GM18526 (cell line): ENCODE results near the gene SNX13.

ENCODE experiments used
- POLR2A ChIP-seq: IDR thresholded peaks from 3 replicates; pipeline ENCODE4 v1.6.1; 2011; ENCODE audit not compliant: insufficient read length; ENCODE audit errors: extremely low read depth

SNX13 gene

DNA sequence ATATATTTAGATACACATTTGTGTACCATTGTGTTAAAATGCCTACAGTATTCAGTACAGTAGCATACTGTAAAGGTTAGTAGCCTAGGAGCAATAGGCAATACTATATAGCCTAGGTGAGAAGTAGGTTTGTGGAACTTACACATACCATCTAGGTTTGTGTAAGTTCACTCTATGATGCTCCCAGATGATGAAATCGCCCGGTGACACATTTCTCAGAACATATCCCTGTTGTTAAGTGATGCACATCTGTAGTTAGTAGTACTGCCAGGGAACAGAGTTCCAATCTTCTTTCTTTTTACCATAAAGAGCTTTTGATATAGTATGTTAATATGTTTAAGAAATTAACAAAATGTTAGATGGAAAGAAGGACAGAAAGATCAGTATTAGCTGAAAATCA is 138.2 kb downstream of the SNX13 start:
- TF ChIP-seq POLR2A = no peak

DNA sequence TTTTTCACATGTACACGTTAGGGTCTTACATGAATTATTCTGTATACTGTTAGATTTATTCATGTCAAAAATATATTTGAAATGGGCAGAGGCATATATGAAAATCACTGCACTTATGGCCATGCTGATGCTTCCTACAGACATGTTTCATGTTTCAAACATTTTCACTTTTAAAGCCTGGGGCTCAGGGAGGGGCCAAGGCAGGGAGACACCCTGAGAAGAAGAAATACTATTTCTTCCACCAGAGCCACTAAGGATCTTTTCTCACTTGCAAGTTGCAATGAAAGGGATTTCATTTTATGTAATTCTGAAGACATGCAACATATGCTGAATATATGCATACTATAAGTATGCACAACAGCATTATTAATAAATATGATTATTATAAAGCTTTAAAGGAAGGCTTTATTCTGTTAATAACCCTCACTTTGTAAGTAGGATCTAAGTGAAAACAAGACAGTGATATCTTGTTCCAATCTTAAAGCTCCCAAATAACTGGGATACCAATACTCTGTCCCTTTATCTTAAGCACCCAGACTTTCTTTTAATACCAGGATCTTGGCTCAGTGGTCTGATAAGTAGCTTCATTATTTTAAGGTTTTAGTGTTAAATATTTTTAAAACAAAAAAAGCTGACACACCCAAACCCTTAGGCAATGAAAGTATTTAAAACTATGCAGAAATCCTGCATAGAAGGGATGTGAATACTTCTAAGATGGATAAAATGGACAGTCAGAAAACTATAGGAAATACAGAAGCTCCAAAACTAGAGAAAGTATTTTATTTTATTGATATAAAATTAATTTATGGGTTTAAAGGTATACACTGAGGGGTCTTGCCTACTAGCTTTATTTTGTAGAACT is 148.0 kb downstream of the SNX13 start:
- no peak for TF ChIP-seq POLR2A

- TF ChIP-seq POLR2A = no peak
Measured at GRCh38 chr7:17787257-17787656, 153.0 kb downstream of the SNX13 start.

DNA sequence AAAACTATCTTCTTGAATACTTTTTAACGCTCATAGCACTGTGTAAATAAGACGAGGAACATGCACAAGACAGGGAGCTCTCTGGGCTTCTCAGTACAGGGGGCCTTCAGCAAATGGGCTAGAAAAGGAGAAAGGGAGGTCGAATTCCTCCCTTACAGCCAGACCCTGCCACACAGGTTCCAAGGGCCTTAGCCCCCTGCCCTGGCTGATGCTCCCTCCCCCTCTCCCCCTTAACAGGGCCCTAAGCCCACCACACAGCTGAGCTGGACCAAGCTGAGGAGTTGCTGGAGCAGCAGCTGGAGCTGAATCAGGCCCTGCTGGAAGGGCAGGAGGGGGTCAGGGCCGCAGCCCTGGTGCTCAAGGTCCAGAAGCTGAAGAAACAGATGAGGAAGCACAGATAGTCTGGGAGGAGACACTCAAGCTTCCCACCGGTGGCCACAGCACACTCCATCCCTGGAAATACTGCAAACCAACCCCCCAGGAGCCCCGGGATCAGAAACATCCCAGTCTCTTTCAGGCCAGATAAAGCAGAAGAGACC is 153.9 kb downstream of the SNX13 start:
- no peak for TF ChIP-seq POLR2A

DNA sequence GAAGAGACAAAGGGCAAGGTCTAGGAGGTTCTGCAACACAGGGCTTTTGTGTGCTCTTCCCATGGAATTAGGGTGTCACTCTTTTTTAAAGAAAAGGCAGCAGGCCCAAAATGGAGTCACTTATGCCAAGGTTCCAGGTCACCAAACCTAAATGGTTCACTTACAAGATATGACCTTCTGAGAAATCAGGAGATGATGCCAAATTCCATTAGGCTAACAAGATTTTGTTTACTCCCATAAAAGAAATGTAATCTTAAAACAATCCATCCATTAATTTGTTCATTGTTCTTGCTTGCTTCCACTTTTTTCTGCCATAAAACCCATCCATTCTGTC is 158.1 kb downstream of the SNX13 start:
- TF ChIP-seq POLR2A = no peak

DNA sequence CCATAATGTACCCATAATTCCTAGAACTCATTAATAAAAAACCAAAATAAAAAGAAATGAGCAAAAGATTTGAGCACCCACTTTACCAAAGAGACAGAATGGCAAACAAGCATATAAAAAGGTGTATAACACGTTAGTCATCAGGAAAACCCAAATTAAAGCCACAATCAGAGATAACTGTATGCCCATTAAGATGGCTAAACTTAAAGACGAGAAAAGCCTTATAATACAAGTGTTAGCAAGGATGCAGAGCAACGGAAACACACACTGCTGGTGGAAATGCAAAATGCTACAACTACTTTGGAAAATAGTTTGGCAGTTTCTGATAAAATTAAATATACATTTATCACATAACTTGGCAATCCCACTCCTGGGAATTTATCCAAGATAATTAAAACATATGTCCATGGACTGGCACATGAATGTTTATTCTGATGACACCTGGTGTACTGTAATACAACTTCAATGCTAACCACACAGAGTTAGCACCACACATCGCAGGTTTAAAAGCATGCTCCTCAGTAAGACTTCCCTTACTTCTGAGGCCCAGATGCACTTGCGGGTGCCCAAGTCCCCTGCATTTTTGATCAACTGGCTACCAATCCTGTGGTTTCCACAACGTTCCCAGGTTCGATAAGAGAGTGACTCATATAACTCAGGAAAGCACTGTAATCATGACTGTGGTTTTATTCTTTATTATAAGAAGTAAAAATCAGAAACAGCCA is 158.6 kb downstream of the SNX13 start:
- no peak for TF ChIP-seq POLR2A

DNA sequence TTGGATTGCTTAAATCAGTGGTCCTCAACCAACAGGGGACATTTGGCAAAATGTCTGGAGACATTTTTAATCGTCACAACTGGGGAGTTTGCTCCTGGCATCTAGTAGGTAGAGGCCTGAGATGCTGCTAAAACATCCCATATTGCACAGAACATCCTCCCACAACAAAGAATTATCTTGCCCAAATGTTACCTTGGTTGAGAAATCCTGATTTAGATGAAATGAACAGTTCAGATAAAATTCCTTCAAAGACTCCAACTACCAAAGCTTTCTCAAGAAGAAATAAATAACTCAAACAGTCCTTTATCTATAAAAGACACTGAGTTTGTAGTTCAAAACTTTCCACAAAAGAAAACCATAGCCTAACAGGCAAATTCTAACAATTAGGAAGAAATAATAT is 160.9 kb downstream of the SNX13 start:
- no peak for TF ChIP-seq POLR2A

- TF ChIP-seq POLR2A = no peak
Measured at GRCh38 chr7:17774716-17775288, 165.5 kb downstream of the SNX13 start.

DNA sequence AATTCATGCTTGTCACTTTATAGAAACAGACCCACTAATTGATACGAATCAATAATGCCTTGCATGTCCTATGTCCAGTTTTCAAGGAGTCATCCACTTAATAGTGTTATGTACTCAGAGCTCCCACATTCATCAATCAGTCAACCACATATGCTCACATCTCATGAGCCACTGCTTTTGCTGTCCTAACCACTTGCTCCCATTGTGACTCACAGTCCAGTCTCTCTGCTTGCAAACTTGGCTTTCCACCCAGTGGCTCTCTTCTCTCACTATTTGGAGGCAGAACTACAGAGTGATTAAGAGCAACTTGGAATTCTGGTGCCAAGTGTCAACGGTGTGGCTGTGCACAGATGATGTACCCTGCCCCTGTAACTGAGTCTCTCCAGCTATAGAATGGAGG is 166.0 kb downstream of the SNX13 start:
- TF ChIP-seq POLR2A = no peak

GRCh38 chr7:17773289-17773626 is 167.0 kb downstream of the SNX13 start:
- TF ChIP-seq POLR2A = no peak

DNA sequence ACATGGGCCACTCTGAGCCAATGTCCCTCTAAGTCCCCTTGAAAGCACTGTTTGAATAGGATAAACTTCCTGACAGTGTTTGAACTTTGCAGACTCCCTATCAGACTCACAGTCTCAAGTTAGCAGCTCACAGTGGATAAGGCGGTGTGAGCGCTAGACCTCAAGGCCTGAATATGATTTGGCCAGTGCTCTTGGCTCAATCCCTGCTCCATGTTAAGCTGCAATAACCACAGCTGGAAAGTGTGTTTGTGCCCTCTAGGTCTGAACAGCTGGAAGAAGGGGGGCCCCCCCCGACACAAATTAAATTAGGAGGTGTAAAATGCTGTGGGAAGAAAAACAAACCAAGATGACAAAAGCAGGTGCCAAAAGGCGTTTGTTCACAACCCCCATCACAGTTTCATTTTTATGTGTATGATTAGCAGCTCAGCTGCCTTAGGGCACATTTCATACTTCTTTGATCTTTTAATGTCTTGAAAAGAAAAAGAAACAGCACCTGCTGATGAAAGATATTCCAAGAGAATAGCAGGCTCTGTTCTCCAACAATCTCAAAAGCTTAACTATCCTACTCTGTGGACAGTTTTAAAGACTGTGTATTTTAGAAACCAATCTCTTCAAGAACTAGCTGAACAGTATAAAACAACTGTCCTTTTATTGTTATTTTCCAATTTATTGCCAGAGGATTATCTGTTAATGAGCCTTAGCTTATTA is 167.6 kb downstream of the SNX13 start:
- no peak for TF ChIP-seq POLR2A

- TF ChIP-seq POLR2A = no peak
Measured at GRCh38 chr7:17771901-17772408, 168.3 kb downstream of the SNX13 start.

- TF ChIP-seq POLR2A = no peak
Measured at GRCh38 chr7:17770710-17771375, 169.5 kb downstream of the SNX13 start.

GRCh38 chr7:17769918-17770317 is 170.4 kb downstream of the SNX13 start:
- TF ChIP-seq POLR2A = no peak

DNA sequence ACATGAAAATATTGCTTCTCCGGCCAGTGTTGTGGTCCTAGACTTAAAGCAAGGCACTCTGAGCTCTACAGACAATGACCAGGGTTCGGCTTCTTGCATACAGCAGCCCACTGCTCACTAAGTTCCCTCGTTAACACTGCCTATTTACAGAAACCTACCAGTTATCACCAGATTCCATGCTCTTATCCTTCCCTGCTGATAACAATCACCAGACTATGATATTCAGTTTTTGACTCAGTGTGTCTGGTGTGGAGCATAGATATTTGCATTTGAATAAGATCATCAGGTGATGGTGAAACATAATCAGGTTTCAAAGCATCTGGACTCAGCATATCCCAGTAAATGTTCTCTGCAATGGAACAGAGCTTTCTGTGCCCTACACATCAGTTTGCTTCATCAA is 182.3 kb downstream of the SNX13 start:
- no peak for TF ChIP-seq POLR2A

DNA sequence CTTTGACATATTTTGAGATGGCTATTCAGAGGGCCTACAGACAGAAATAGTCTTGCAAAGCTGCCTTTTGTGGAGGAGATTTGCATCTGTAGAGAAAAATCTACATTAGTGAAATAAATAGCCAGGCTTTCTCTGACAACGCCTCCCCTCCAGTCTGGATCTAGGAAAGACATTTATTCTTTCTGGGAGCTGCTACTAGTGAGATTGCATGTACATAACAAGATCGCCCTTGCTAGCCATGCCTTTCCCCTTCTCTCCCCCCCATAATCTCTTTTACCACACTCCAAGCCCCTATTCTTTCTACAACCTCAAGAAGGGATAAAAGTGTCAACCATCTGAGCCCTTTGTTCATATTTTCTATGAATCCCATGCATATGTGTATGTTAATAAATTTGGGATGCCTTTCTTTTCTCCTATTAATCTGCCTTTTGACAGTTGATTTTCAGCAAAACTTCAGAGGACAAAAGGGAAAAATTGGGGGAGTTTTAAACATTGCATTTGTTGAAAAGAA is 194.2 kb downstream of the SNX13 start:
- TF ChIP-seq POLR2A = no peak
